Epithelial cell of proximal tubule (primary cell): ENCODE results near the gene CEACAM19. TPM values are rescaled to one million over a fixed set of nuclear protein-coding genes. Genes with fewer than 3 reads are reported as not detected.

ENCODE experiments used
- DNase-seq: peaks from one replicate; pipeline ENCODE4 v3.0.0-alpha.2; 2011; ENCODE audit warnings: low read depth
- H3K4me3 ChIP-seq: 2 replicates; pipeline ENCODE4 v1.5.1; 2011; ENCODE audit warnings: low read depth, mild to moderate bottlenecking, low read length
- CTCF ChIP-seq: conservative IDR thresholded peaks from 2 replicates; pipeline ENCODE4 v1.5.1; 2012; ENCODE audit warnings: low read depth, mild to moderate bottlenecking, low read length
- total RNA-seq: library from RNA; depleted of rRNA; stranded (reverse); fragments of >200 nt; gene quantifications from 2 replicates; pipeline ENCODE4 v1.2.3, GENCODE V29; 2015

The CEACAM19 gene
- total RNA-seq, 1 donor from 2014 or later = 2.7 TPM

GRCh38 chr19:44723952-44724319 is 52.7 kb downstream of the CEACAM19 start:
- H3K4me3 ChIP-seq = no peak overlapping the region
- DNase-seq = no peak
- TF ChIP-seq CTCF = peak; percentile 94

- H3K4me3 ChIP-seq = no peak overlapping the region
- no peak for TF ChIP-seq CTCF
- no peak for DNase-seq
Measured at GRCh38 chr19:44725251-44725650, 54.0 kb downstream of the CEACAM19 start.

DNA sequence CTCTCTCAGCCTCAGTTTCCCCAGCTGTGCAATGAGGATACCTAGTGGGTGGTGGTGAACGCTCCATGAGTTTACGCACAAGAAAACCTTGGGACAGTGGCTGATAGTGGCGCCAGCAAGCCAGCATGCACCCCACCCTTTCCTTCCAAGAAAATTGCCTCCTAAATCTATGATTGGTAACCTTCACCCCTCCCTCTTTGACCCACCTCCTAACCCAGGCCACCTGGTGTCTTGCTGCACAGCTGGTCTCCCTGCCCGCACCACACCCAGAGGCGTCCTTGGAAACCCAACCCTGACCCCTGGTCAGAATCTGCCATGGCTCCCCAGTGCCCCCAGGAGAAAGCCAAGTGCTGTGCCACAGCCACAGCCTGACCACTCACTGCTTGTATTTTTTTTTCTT is 54.4 kb downstream of the CEACAM19 start:
- no peak overlapping the region for H3K4me3 ChIP-seq
- no peak for TF ChIP-seq CTCF
- DNase-seq = no peak

DNA sequence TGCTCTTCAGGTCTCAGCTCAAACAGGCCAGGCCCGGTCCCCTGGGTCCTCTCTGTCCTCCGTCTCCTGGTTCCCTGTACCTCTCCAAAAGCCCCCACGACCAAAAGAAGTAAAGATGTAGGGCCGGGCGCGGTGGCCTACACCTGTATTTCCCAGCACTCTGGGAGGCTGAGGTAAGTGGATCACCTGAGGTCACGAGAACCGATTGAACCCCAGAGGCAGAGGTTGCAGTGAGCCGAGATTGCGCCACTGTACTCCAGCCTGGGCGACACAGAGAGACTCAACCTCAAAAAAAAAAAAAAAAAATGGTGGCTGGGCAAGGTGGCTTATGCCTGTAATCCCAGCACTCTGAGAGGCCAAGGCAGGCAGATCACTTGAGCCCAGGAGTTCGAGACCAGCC is 55.2 kb downstream of the CEACAM19 start:
- DNase-seq = no peak
- no peak overlapping the region for H3K4me3 ChIP-seq
- TF ChIP-seq CTCF = no peak

- no peak for DNase-seq
- no peak for TF ChIP-seq CTCF
- H3K4me3 ChIP-seq = no peak overlapping the region
Measured at GRCh38 chr19:44728178-44728577, 56.9 kb downstream of the CEACAM19 start.

GRCh38 chr19:44729516-44730033 is 58.3 kb downstream of the CEACAM19 start:
- no peak for TF ChIP-seq CTCF
- DNase-seq = no peak

DNA sequence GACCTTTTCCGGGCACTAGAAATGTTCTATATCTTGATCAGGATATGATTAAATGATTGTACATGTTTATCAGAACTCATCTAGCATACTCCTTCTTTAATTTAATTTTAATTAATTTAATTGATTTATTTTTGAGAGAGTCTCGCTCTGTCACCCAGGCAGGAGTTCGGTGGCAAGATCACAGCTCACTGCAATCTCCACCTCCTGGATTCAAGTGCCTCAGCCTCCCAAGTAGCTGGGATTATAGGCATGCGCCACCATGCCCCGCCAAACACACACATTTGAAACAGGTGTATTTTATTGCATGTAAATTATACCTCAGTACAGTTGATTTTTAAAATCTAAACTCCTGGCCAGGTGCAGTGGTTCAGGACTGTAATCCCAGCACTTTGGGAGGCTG is 59.8 kb downstream of the CEACAM19 start:
- DNase-seq = no peak
- TF ChIP-seq CTCF = no peak
- H3K4me3 ChIP-seq = no peak overlapping the region

More at GRCh38 chr19:44729516-44730033, 58.3 kb downstream of the CEACAM19 start:
- no peak overlapping the region for H3K4me3 ChIP-seq
